ENCODE data around the gene ZEB1. TPM values are rescaled to one million over a fixed set of nuclear protein-coding genes. Genes with fewer than 3 reads are reported as not detected.

Gene ZEB1
- total and polyA plus RNA-seq, 2 donors from 2014 or later, result 5.5 to 43.0 TPM

- intact Hi-C loops (cut with DNase I), result no loop called here
- H3K4me1 ChIP-seq (ENCODE audit: control insufficient read depth in 2 of 3, insufficient read depth in 2 of 3, low read depth in 1 of 3, low read length in 3 of 3), result no peaks in the 10 kb centered on the region
- FAIRE-seq (no peak), DNase-seq (no peak)
- H3K9ac ChIP-seq (ENCODE audit: low read length in 3 of 3), result no peak overlapping the region
- H3K27me3 ChIP-seq (ENCODE audit: control insufficient read depth, insufficient read depth, low read length), result no peaks in the 10 kb centered on the region
- H3K36me3 ChIP-seq (ENCODE audit: control insufficient read depth in 2 of 3, insufficient read depth in 3 of 3, low read length in 3 of 3), result no peaks in the 10 kb centered on the region
- H3K27ac ChIP-seq (ENCODE audit: low read depth in 2 of 2, low read length in 2 of 2), result no peak overlapping the region
- H3K9me3 ChIP-seq (ENCODE audit: control insufficient read depth in 2 of 3, insufficient read depth in 1 of 3, low read length in 3 of 3), result no peaks in the 10 kb centered on the region
- H3K4me3 ChIP-seq (ENCODE audit: low read length in 3 of 3), result no peak overlapping the region
- TF ChIP-seq CTCF (IDR thresholded peaks at IDR 0.05; ENCODE audit: borderline replicate concordance, extremely low read depth, insufficient read depth), result no peak
Measured at GRCh38 chr10:31304291-31304970, 14.6 kb upstream of the ZEB1 start.

- no peak overlapping the region for H3K27ac ChIP-seq (ENCODE audit: low read depth in 2 of 2, low read length in 2 of 2)
- H3K9ac ChIP-seq (ENCODE audit: low read length in 3 of 3), result no peak overlapping the region
- FAIRE-seq (no peak), DNase-seq (peak in 1 of 5 donors; percentile 15)
- H3K4me1 ChIP-seq (ENCODE audit: control insufficient read depth in 2 of 3, insufficient read depth in 2 of 3, low read depth in 1 of 3, low read length in 3 of 3), result no peaks in the 10 kb centered on the region
- TF ChIP-seq CTCF (IDR thresholded peaks at IDR 0.05; ENCODE audit: borderline replicate concordance, extremely low read depth, insufficient read depth), result no peak
- no peaks in the 10 kb centered on the region for H3K36me3 ChIP-seq (ENCODE audit: control insufficient read depth in 2 of 3, insufficient read depth in 3 of 3, low read length in 3 of 3)
- no peaks in the 10 kb centered on the region for H3K9me3 ChIP-seq (ENCODE audit: control insufficient read depth in 2 of 3, insufficient read depth in 1 of 3, low read length in 3 of 3)
- intact Hi-C loops (cut with DNase I), result no loop called here
- no peak overlapping the region for H3K4me3 ChIP-seq (ENCODE audit: low read length in 3 of 3)
- no peaks in the 10 kb centered on the region for H3K27me3 ChIP-seq (ENCODE audit: control insufficient read depth, insufficient read depth, low read length)
Measured at GRCh38 chr10:31313396-31313795, 5.6 kb upstream of the ZEB1 start.

GRCh38 chr10:31314256-31315150 lies 4.5 kb upstream of the ZEB1 start:
- no peak for FAIRE-seq
- no peak for TF ChIP-seq CTCF (IDR thresholded peaks at IDR 0.05; ENCODE audit: borderline replicate concordance, extremely low read depth, insufficient read depth)
- intact Hi-C loops (cut with DNase I), result no loop called here
- Histone ChIP-seq H3K9ac (ENCODE audit: low read length in 3 of 3) (no peak overlapping the region), H3K27ac (ENCODE audit: low read depth in 2 of 2, low read length in 2 of 2) (no peak overlapping the region), H3K4me1 (ENCODE audit: control insufficient read depth in 2 of 3, insufficient read depth in 2 of 3, low read depth in 1 of 3, low read length in 3 of 3) (no peaks in the 10 kb centered on the region), H3K27me3 (ENCODE audit: control insufficient read depth, insufficient read depth, low read length) (no peaks in the 10 kb centered on the region), H3K36me3 (ENCODE audit: control insufficient read depth in 2 of 3, insufficient read depth in 3 of 3, low read length in 3 of 3) (no peaks in the 10 kb centered on the region), H3K9me3 (ENCODE audit: control insufficient read depth in 2 of 3, insufficient read depth in 1 of 3, low read length in 3 of 3) (no peaks in the 10 kb centered on the region), H3K4me3 (ENCODE audit: low read length in 3 of 3) (no peak overlapping the region)
- peak in 1 of 5 donors; percentile 14 for DNase-seq
